K562 (cell line): Measurements from ENCODE around the gene IL1RAPL2. TPM values are rescaled to one million over a fixed set of nuclear protein-coding genes. Genes with fewer than 3 reads are reported as not detected.

Experiments used
- ATAC-seq: fragments of 200-7000 bp; cut with Tn5 transposase; 3 replicates; pipeline ENCODE4 v1.9.1; 2020; ENCODE audit warnings: moderate library complexity
- BruUV-seq: library from RNA; stranded (reverse); fragments of 400-500 nt; replicated peaks from 2 replicates; lab custom pipeline; 2021; lab: Mats Ljungman, UMichigan
- CTCF ChIA-PET: fragments of 300-600 bp; formaldehyde crosslinking; extraction: SDS; loops from one replicate; lab custom pipeline; 2021; ENCODE audit warnings: low intra/inter-chr PET ratio; lab: Yijun Ruan, JAX
- POLR2A ChIA-PET: fragments of 300-600, 350-650 bp; sonication (Branson Sonifier 250); formaldehyde crosslinking; extraction: SDS; loops from one replicate; lab custom pipeline; 2021; ENCODE audit warnings: antibody characterized with exemption, inconsistent platforms; lab: Yijun Ruan, JAX
- DNase-seq, 4 experiments: peaks; one replicate each; pipeline versions ENCODE4 v3.0.0 to v3.0.0-alpha.2; 2011 to 2018; ENCODE audit warnings: low spot score in 3 of 4, mixed read lengths in 3 of 4; ENCODE audit errors: extremely low read depth in 1 of 4
- FAIRE-seq: peaks from 2 replicates; lab custom pipeline; 2011; peaks lifted over from hg19 to GRCh38; lab: Jason Lieb, UNC
- H2AFZ ChIP-seq: 2 replicates; pipeline ENCODE4 v1.6.0; 2011; ENCODE audit warnings: low read depth, low read length, control low read depth, inconsistent platforms
- H3K27ac ChIP-seq: fragments of 200-600 bp; 3 replicates; pipeline ENCODE4 v1.8.0; 2011; ENCODE audit warnings: low read depth, mild to moderate bottlenecking, control low read depth, inconsistent platforms, low read length, moderate library complexity, mixed read lengths; ENCODE audit errors: extremely low read depth
- H3K27me3 ChIP-seq, 2 experiments: fragments of 300-600 bp in 1 of 2; 2 replicates in 1 of 2; 3 replicates in 1 of 2; pipeline versions ENCODE4 v1.6.0 to v1.8.0; 2011; ENCODE audit warnings: inconsistent platforms in 2 of 2, low read length in 2 of 2, mild to moderate bottlenecking in 1 of 2, mixed read lengths in 1 of 2, moderate library complexity in 1 of 2; ENCODE audit not compliant: control insufficient read depth in 2 of 2, insufficient read depth in 2 of 2
- H3K36me3 ChIP-seq: fragments of 300-600 bp; 3 replicates; pipeline ENCODE4 v1.8.0; 2011; ENCODE audit warnings: mild to moderate bottlenecking, low read length, inconsistent platforms; ENCODE audit not compliant: control insufficient read depth, insufficient read depth
- H3K4me1 ChIP-seq, 2 experiments: fragments of 200-600 bp in 1 of 2; replicated peaks in 1 of 2; 2 replicates in 1 of 2; 3 replicates in 1 of 2; pipeline versions ENCODE4 v1.5.1 to v1.8.0; 2011; ENCODE audit warnings: inconsistent platforms in 2 of 2, low read length in 2 of 2, mild to moderate bottlenecking in 1 of 2, mixed read lengths in 1 of 2, moderate library complexity in 1 of 2; ENCODE audit not compliant: control insufficient read depth in 2 of 2, insufficient read depth in 2 of 2
- H3K4me2 ChIP-seq: 2 replicates; pipeline ENCODE4 v1.6.1; 2011; ENCODE audit warnings: low read length, control low read depth, inconsistent platforms, mixed read lengths; ENCODE audit not compliant: insufficient read depth
- H3K4me3 ChIP-seq: fragments of 200-600 bp; sonication (generic), shearing (Covaris generic); 2 replicates; pipeline ENCODE4 v1.5.1; 2016; ENCODE audit warnings: control low read depth, inconsistent platforms
- H3K79me2 ChIP-seq: fragments of 200-600 bp; 3 replicates; pipeline ENCODE4 v1.8.0; 2011; ENCODE audit warnings: low read length, inconsistent platforms; ENCODE audit not compliant: control insufficient read depth, insufficient read depth
- H3K9ac ChIP-seq, 2 experiments: 2 replicates each; pipeline versions ENCODE4 v1.6.0 to v1.6.1; 2011; ENCODE audit warnings: low read depth in 2 of 2, low read length in 2 of 2, control low read depth in 1 of 2, inconsistent platforms in 1 of 2, mild to moderate bottlenecking in 1 of 2, mixed read lengths in 1 of 2; ENCODE audit not compliant: insufficient read depth in 1 of 2
- H3K9me1 ChIP-seq: one replicate; pipeline ENCODE4 v1.6.0; 2011; ENCODE audit warnings: inconsistent platforms, mild to moderate bottlenecking, low read length, moderate library complexity; ENCODE audit not compliant: control insufficient read depth, insufficient read depth
- H3K9me3 ChIP-seq: replicated peaks from 2 replicates; pipeline ENCODE4 v1.5.1; 2011; ENCODE audit warnings: low read depth, low read length, inconsistent platforms; ENCODE audit not compliant: control insufficient read depth, insufficient read depth
- H4K20me1 ChIP-seq: replicated peaks from 2 replicates; pipeline ENCODE4 v1.6.1; 2011; ENCODE audit warnings: low read length, inconsistent platforms, mixed read lengths; ENCODE audit not compliant: control insufficient read depth, insufficient read depth
- ERF ChIP-seq: fragments of 450-650 bp; formaldehyde crosslinking; IDR thresholded peaks from 2 replicates; pipeline ENCODE4 v1.4.0; 2020; ENCODE audit warnings: mild to moderate bottlenecking, mixed read lengths
- HNRNPK ChIP-seq: fragments of 200-400 bp; formaldehyde crosslinking; IDR thresholded peaks from one replicate; pipeline ENCODE4 v1.6.1; 2018; ENCODE audit warnings: mild to moderate bottlenecking, low read depth, low read length; ENCODE audit not compliant: poor library complexity, severe bottlenecking
- PRDM10 ChIP-seq: fragments of 450-650 bp; IDR thresholded peaks from 2 replicates; pipeline ENCODE4 v1.6.1; 2018; ENCODE audit not compliant: partially characterized antibody
- ZNF639 ChIP-seq, 2 experiments: fragments of 200-800 bp in 1 of 2; sonication (Bioruptor generic) in 1 of 2; sonication (generic) in 1 of 2; formaldehyde crosslinking in 1 of 2; IDR thresholded peaks in 1 of 2; conservative IDR thresholded peaks in 1 of 2; 2 replicates each; pipeline versions ENCODE4 v1.5.0 to v1.6.1; 2016 to 2020; ENCODE audit warnings: missing compliant biosample characterization in 1 of 2, missing genetic modification characterization in 1 of 2, missing genetic modification reagents in 1 of 2
- WGBS: fragments of 100-300 bp; shearing (Covaris generic); methylation state at CpG from one replicate; pipeline ENCODE4 v1.1.6; 2016; ENCODE audit warnings: low coverage, mixed read lengths; ENCODE audit not compliant: insufficient coverage; ENCODE audit errors: missing lambda C conversion rate; 5-methylcytosine and 5-hydroxymethylcytosine counted together
- in situ Hi-C: fragments of 300-500 bp; cut with MboI; formaldehyde crosslinking; loops from 4 replicates; pipeline ENCODE4 v1.15.0; 2018; ENCODE audit warnings: inconsistent platforms, mixed read lengths
- intact Hi-C: fragments of 100-400 bp; cut with micrococcal nuclease; formaldehyde crosslinking; loops from 2 replicates; pipeline ENCODE4 v1.14.2; 2022
- polyA plus RNA-seq, 8 experiments: library from polyadenylated mRNA; depleted of rRNA in 4 of 8; stranded (reverse) in 5 of 8; unstranded in 3 of 8; fragments of >200 nt; fragmentation: Nextera tagmentation in 2 of 8; fragmentation: Illumina TruSeq in 1 of 8; extraction: Ambion mirVana in 2 of 8; extraction: Trizol in 1 of 8; gene quantifications; 2 replicates each; pipeline versions ENCODE4 v1.2.1 to v1.2.3, GENCODE V29; 2011 to 2014; ENCODE audit warnings: inconsistent platforms in 1 of 8, missing spikeins in 1 of 8
- total RNA-seq, 7 experiments: library from RNA; depleted of rRNA in 6 of 7; stranded (reverse); fragments of >200 nt in 6 of 7; fragmentation: Illumina TruSeq in 2 of 7; extraction: Trizol in 2 of 7; gene quantifications; 2 replicates each; pipeline versions ENCODE4 v1.2.1 to v1.2.3, GENCODE V29; 2011 to 2021; ENCODE audit warnings: low replicate concordance in 1 of 7

Gene IL1RAPL2
- total and polyA plus RNA-seq, 9 of the 15 experiments (the other 6 are each of a cell fraction or from before 2014, with no cell fraction given): not detected

- ATAC-seq: no peak
- Histone ChIP-seq H3K9ac (no peak overlapping the region), H3K36me3 (no peaks in the 10 kb centered on the region), H2AFZ (no peak overlapping the region), H3K27ac (no peak overlapping the region), H3K79me2 (no peaks in the 10 kb centered on the region), H4K20me1 (no peaks in the 10 kb centered on the region), H3K27me3 (no peaks in the 10 kb centered on the region), H3K9me3 (no peaks in the 10 kb centered on the region), H3K9me1 (no peaks in the 10 kb centered on the region), H3K4me2 (no peak overlapping the region), H3K4me1 (no peaks in the 10 kb centered on the region), H3K4me3 (no peak overlapping the region)
- WGBS: 0% methylated on average over 1 of the region's 1 CpG
- in situ Hi-C loops (no loop called here), intact Hi-C loops (no loop called here)
- no peak for TF ChIP-seq ERF (CRISPR knock-in tag)
- TF ChIP-seq PRDM10: no peak
- no peak for TF ChIP-seq HNRNPK
- TF ChIP-seq ZNF639 (CRISPR knock-in tag; conservative IDR thresholded peaks at IDR 0.05 in 1 of 2, IDR thresholded peaks at IDR 0.05 in 1 of 2): no peak
- ChIA-PET POLR2A (no interaction called here), CTCF (no interaction called here)
- BruUV-seq: no TSS peak
- no peak for FAIRE-seq
- DNase-seq: no peak
Observed at GRCh38 chrX:105150036-105150435, 584.0 kb downstream of the IL1RAPL2 start.
